HL-60/S4 treated with phorbol 12-myristate 13-acetate at 8.2 ng/mL for 4 days and 3 days (cell line): ENCODE measurements around the gene OR4A5.
"Not testable (repeated sequence)": the region's sequence is repeated elsewhere in the genome, so short reads cannot be mapped to it uniquely, and the experiment has no call there.

Source experiments
- in situ Hi-C: fragments of 300-500 bp; cut with MboI; formaldehyde crosslinking; loops from 2 replicates; pipeline ENCODE4 v1.15.0; 2022; ENCODE audit warnings: low sequenced_read_pairs

Gene OR4A5, protein sequence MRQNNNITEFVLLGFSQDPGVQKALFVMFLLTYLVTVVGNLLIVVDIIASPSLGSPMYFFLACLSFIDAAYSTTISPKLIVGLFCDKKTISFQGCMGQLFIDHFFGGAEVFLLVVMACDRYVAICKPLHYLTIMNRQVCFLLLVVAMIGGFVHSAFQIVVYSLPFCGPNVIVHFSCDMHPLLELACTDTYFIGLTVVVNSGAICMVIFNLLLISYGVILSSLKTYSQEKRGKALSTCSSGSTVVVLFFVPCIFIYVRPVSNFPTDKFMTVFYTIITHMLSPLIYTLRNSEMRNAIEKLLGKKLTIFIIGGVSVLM

DNA sequence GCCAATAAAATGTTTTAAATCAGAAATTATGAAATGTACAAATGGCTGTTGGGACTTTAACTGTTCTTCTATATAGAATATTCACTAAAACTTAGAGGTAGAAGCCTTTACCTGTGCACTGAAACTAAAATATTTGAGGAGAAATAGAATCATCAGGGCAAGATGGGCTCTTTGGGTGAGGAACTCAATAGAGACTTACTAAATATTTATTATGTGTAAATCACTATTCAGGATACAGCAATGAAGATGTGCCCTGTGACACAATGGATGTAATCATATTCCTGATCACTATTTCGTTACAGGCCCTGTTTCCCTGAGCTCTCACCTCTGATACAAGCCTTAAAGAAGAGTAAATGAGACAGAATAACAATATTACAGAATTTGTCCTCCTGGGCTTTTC, at the start of gene OR4A5:
Gene OR4A5 (plus strand): TSS at position 301 of the 400 bp plus-strand sequence. CDS start 53 bp downstream, at position 354.
- in situ Hi-C loops, result not testable (repeated sequence)

DNA sequence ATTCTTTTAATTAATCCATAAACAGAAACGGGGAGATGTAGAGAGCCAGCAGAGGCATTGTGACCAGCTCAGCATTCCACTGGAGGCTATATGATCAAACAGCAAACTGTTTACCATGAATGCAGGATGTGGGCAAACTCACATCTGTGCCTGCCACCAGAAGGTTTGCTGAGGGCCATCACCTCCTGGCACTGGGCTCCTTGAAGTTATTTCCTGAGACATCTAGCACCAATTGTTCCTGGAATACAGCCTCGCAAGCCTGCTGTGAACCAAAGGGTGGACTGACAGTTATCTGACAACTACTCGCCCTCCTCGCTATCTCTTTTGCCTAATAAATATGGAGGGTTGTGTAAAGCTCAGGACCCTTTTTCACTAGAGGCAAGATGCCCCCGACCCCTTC, 13.5 kb downstream of the OR4A5 start:
- in situ Hi-C loops, result not testable (repeated sequence)
